Ascending aorta (tissue), 2 donors: ENCODE results near the gene STEAP3. TPM values are rescaled to one million over a fixed set of nuclear protein-coding genes. Genes with fewer than 3 reads are reported as not detected.

Experiments
- DNase-seq, 2 donors: peaks; one replicate each; pipeline ENCODE4 v3.0.0-alpha.2; 2019; ENCODE audit warnings: low spot score in 2 of 2
- H3K27ac ChIP-seq, 2 donors: fragments of 200-600 bp; sonication (generic); one replicate each; pipeline ENCODE4 v1.5.1; 2016 to 2017; ENCODE audit warnings: mild to moderate bottlenecking in 1 of 2
- H3K27me3 ChIP-seq: fragments of 200-600 bp; sonication (generic); one replicate; pipeline ENCODE4 v1.5.1; 2017
- H3K36me3 ChIP-seq, 2 donors: fragments of 200-600 bp; sonication (generic); one replicate each; pipeline ENCODE4 v1.5.1; 2016
- H3K4me1 ChIP-seq, 2 donors: fragments of 200-600 bp; sonication (generic); one replicate each; pipeline ENCODE4 v1.5.1; 2016 to 2017; ENCODE audit warnings: mild to moderate bottlenecking in 1 of 2
- H3K4me3 ChIP-seq, 2 donors: fragments of 200-600 bp; sonication (generic); one replicate each; pipeline ENCODE4 v1.5.1; 2016 to 2017; ENCODE audit warnings: mild to moderate bottlenecking in 1 of 2
- H3K9me3 ChIP-seq, 2 donors: fragments of 200-600 bp; sonication (generic); one replicate each; pipeline ENCODE4 v1.5.1; 2016
- intact Hi-C: fragments of 100-400 bp; cut with DNase I; formaldehyde crosslinking; loops from one replicate; pipeline ENCODE4 v1.15.1; 2023
- total RNA-seq: library from RNA; depleted of rRNA; stranded (reverse); fragments of >200 nt; gene quantifications from one replicate; pipeline ENCODE4 v1.1.0, GENCODE V29; 2016
- TF ChIP-seq, protein P1 (sequence below), 3 experiments: fragments of 200-600 bp in 2 of 3; fragments of 450-650 bp in 1 of 3; sonication (generic) in 2 of 3; IDR thresholded peaks; one replicate each; pipeline ENCODE4 v1.5.1; 2016 to 2019; ENCODE audit warnings: antibody characterized with exemption in 3 of 3, mild to moderate bottlenecking in 1 of 3, moderate library complexity in 1 of 3

Gene STEAP3
- total RNA-seq, 1 donor from 2014 or later: 34.5 TPM

DNA sequence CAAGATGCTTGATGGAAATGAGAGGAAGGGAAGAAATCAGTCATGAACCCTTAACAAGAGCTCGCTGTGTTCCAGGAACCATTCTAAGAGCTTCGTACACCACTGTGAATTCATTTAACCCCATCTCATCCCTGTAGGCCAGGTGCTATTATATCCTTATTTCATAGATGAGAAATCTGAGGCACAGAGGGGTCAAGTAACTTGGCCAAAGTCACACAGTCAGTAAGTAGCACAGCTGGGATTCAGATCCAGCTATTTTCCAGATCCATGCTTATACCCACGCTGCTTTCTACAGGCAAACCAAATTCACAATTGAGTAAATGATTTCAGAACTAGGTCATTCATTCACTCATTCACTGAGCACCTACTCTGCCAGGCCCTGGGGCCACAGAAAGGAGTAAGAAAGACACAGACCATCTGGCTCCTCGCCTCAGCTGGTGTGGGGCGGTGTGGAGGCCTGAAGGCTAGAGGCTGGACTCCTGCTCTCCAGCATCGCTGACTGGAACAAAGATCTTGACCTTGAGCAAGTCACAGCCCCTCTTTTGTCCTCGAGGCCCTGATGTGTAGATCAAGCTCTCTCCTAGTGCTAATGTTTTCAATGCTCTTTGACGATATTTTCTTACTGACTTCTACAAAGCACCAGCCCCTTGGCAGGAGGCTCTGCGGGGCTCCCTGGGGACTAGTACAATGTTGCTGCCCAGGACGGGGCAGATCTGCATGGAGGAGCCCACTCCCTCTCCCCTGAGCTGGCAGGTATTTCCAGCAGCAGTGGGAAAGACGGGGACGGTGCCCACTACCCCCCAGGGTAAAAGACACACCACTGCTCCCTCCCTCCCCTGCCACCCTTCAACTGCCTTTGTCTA, 26.5 kb downstream of the STEAP3 start:
- no peak overlapping the region for H3K27ac ChIP-seq
- intact Hi-C loops: no loop called here
- no peak overlapping the region for H3K4me3 ChIP-seq
- peaks cover 20 to 22% of the 10 kb centered on the region in 2 donors for H3K36me3 ChIP-seq
- no peak for DNase-seq
- peaks cover 0 to 3% of the 10 kb centered on the region in 2 donors for H3K9me3 ChIP-seq
- H3K4me1 ChIP-seq: peaks cover 0 to 2% of the 10 kb centered on the region in 2 donors
- TF ChIP-seq, protein P1, sequence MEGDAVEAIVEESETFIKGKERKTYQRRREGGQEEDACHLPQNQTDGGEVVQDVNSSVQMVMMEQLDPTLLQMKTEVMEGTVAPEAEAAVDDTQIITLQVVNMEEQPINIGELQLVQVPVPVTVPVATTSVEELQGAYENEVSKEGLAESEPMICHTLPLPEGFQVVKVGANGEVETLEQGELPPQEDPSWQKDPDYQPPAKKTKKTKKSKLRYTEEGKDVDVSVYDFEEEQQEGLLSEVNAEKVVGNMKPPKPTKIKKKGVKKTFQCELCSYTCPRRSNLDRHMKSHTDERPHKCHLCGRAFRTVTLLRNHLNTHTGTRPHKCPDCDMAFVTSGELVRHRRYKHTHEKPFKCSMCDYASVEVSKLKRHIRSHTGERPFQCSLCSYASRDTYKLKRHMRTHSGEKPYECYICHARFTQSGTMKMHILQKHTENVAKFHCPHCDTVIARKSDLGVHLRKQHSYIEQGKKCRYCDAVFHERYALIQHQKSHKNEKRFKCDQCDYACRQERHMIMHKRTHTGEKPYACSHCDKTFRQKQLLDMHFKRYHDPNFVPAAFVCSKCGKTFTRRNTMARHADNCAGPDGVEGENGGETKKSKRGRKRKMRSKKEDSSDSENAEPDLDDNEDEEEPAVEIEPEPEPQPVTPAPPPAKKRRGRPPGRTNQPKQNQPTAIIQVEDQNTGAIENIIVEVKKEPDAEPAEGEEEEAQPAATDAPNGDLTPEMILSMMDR (IDR thresholded peaks at IDR 0.05): no peak
- no peaks in the 10 kb centered on the region for H3K27me3 ChIP-seq

GRCh38 chr2:119250718-119251290, 27.2 kb downstream of the STEAP3 start:
- Histone ChIP-seq H3K4me3 (no peak overlapping the region), H3K27ac (no peak overlapping the region), H3K4me1 (peaks cover 0 to 2% of the 10 kb centered on the region in 2 donors), H3K9me3 (no peaks in the 10 kb centered on the region), H3K27me3 (no peaks in the 10 kb centered on the region), H3K36me3 (peaks cover 16 to 17% of the 10 kb centered on the region in 2 donors)
- TF ChIP-seq, protein P1 (IDR thresholded peaks at IDR 0.05): no peak
- intact Hi-C loops: no loop called here
- no peak for DNase-seq

DNA sequence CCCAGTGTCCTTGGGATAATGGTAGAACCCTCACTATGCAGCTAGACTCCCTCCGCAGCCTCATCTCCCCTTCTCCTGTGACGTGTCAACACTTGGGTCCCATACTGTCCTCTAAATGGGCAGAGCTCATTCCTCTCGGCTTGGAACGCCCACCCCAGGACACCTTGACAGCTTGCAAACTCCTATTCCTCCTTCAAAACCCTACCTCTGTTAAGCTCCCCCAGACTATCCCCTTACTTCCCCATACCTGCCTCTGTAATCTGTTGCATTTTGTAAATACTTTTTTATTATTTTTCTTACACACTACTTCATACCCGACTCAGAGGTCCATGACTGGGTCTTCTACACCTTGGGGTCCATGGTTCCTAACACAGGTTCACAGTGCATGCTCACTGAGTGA, 28.0 kb downstream of the STEAP3 start:
- no peak overlapping the region for H3K4me3 ChIP-seq
- H3K27ac ChIP-seq: no peak overlapping the region
- H3K36me3 ChIP-seq: peaks cover 12 to 15% of the 10 kb centered on the region in 2 donors
- H3K4me1 ChIP-seq: peaks cover 0 to 2% of the 10 kb centered on the region in 2 donors
- DNase-seq: no peak
- TF ChIP-seq, protein P1 (IDR thresholded peaks at IDR 0.05): no peak
- H3K9me3 ChIP-seq: no peaks in the 10 kb centered on the region
- no peaks in the 10 kb centered on the region for H3K27me3 ChIP-seq
- intact Hi-C loops: no loop called here

DNA sequence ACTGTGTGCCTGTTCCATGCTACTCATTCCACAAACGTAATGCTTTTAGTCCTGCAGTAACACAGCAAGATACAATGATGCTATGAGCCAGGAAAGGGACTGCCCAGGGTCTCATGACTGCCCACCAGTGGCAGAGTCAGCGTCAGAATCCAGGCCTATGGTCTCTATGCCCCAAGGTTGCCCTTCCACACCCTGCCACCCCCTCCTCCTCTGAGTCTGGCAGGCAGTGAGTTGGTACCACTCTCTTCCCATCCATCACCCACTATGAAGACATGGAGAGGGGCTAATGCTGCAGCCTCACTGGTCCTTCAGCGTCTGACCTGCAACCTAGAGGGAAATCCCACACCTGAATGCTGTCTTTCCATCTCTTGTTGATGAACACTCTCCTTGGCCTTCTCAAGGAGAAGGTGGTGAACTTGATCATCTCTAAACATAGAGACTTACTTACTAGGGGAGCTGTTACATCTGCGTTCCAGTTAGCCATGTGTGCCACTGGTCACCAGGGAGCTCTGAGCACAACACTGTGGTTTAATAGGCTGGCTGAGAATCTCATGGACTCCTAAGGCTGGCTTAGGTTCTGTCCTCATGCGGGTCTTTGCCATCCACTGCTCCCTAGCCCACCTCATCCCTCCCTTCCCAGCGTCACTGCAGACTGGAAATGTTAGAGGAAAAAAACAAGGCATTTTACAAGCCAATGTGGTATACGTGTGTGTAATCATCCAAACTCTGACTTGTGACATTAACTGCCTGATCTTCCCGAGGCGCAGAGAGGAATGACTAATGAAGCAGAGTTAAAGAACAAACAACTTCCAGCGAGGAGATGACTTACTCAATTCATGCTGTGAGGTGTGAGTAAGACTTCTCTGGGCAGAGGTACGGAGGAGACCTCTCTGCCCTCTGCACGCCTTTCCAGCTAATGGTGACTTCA, 28.8 kb downstream of the STEAP3 start:
- Histone ChIP-seq H3K27me3 (no peaks in the 10 kb centered on the region), H3K27ac (peak overlapping the region in 1 of 2 donors; percentile 4), H3K36me3 (peaks cover 11 to 20% of the 10 kb centered on the region in 2 donors), H3K4me3 (no peak overlapping the region), H3K9me3 (no peaks in the 10 kb centered on the region), H3K4me1 (peaks cover 0 to 2% of the 10 kb centered on the region in 2 donors)
- intact Hi-C loops: no loop called here
- TF ChIP-seq, protein P1 (IDR thresholded peaks at IDR 0.05): no peak
- DNase-seq: no peak

- TF ChIP-seq, protein P1 (IDR thresholded peaks at IDR 0.05): no peak
- DNase-seq: no peak
- peaks cover 0 to 2% of the 10 kb centered on the region in 2 donors for H3K4me1 ChIP-seq
- H3K9me3 ChIP-seq: no peaks in the 10 kb centered on the region
- H3K27ac ChIP-seq: peak overlapping the region in 1 of 2 donors; percentile 4
- no peak overlapping the region for H3K4me3 ChIP-seq
- intact Hi-C loops: no loop called here
- no peaks in the 10 kb centered on the region for H3K27me3 ChIP-seq
- H3K36me3 ChIP-seq: peaks cover 5 to 20% of the 10 kb centered on the region in 2 donors
Measured at GRCh38 chr2:119253114-119253702, 29.6 kb downstream of the STEAP3 start.
